Endothelial cell of umbilical vein (primary cell): Measurements from ENCODE around the gene RENBP. TPM values are rescaled to one million over a fixed set of nuclear protein-coding genes. Genes with fewer than 3 reads are reported as not detected.
A peak's percentile ranks its signal among the peaks of the same experiment; 100 is the strongest.

ENCODE experiments used
- BruUV-seq: library from RNA; stranded (reverse); fragments of 400-500 nt; replicated peaks from 2 replicates; lab custom pipeline; 2021; lab: Mats Ljungman, UMichigan
- CTCF ChIA-PET: fragments of 300-600, 350-600 bp; sonication (Branson Sonifier 250); formaldehyde crosslinking; loops from one replicate; lab custom pipeline; 2021; ENCODE audit warnings: antibody characterized with exemption, inconsistent platforms; lab: Charles Lee
- POLR2A ChIA-PET: fragments of 300-600, 350-600 bp; sonication (Branson Sonifier 250); formaldehyde crosslinking; loops from one replicate; lab custom pipeline; 2021; ENCODE audit warnings: antibody characterized with exemption, inconsistent platforms; lab: Charles Lee
- DNase-seq: peaks from one replicate; pipeline ENCODE4 v3.0.0-alpha.2; 2011; ENCODE audit warnings: low read depth, low spot score
- FAIRE-seq: peaks from 2 replicates; lab custom pipeline; 2011; peaks lifted over from hg19 to GRCh38; lab: Jason Lieb, UNC
- H2AFZ ChIP-seq: 2 replicates; pipeline ENCODE4 v1.6.0; 2012; ENCODE audit warnings: low read depth, low read length, control low read depth, inconsistent platforms
- H3K27ac ChIP-seq: 2 replicates; pipeline ENCODE4 v1.5.1; 2011; ENCODE audit warnings: low read depth, mild to moderate bottlenecking, control low read depth, low read length, moderate library complexity; ENCODE audit not compliant: insufficient read depth
- H3K27me3 ChIP-seq, 2 experiments: 2 replicates each; pipeline versions ENCODE4 v1.6.0 to v1.6.1; 2011; ENCODE audit warnings: low read length in 2 of 2, mixed read lengths in 1 of 2; ENCODE audit not compliant: control insufficient read depth in 2 of 2, insufficient read depth in 2 of 2
- H3K36me3 ChIP-seq, 2 experiments: 2 replicates in 1 of 2; 3 replicates in 1 of 2; pipeline ENCODE4 v1.5.1; 2011; ENCODE audit warnings: low read length in 2 of 2, mild to moderate bottlenecking in 1 of 2, moderate library complexity in 1 of 2; ENCODE audit not compliant: control insufficient read depth in 2 of 2, insufficient read depth in 2 of 2; ENCODE audit errors: extremely low read depth in 1 of 2
- H3K4me1 ChIP-seq: 3 replicates; pipeline ENCODE4 v1.5.1; 2011; ENCODE audit warnings: mild to moderate bottlenecking, low read length; ENCODE audit not compliant: control insufficient read depth, insufficient read depth; ENCODE audit errors: extremely low read depth
- H3K4me2 ChIP-seq: 2 replicates; pipeline ENCODE4 v1.6.1; 2011; ENCODE audit warnings: low read length, control low read depth, mixed read lengths; ENCODE audit not compliant: insufficient read depth
- H3K4me3 ChIP-seq, 3 experiments: fragments of 200-600 bp in 1 of 3; sonication (generic), shearing (Covaris generic) in 1 of 3; replicated peaks in 1 of 3; 2 replicates each; pipeline ENCODE4 v1.5.1; 2011 to 2016; ENCODE audit warnings: control low read depth in 3 of 3, low read length in 3 of 3, mild to moderate bottlenecking in 2 of 3, inconsistent platforms in 1 of 3, low read depth in 1 of 3, moderate library complexity in 1 of 3; ENCODE audit not compliant: insufficient read depth in 1 of 3
- H3K79me2 ChIP-seq: 2 replicates; pipeline ENCODE4 v1.6.0; 2012; ENCODE audit warnings: low read length, inconsistent platforms; ENCODE audit not compliant: control insufficient read depth, insufficient read depth
- H3K9ac ChIP-seq: replicated peaks from 2 replicates; pipeline ENCODE3; 2011; ENCODE audit warnings: low read length, control low read depth; ENCODE audit not compliant: insufficient read depth; ENCODE audit errors: extremely low read depth
- H3K9me1 ChIP-seq: replicated peaks from 3 replicates; pipeline ENCODE4 v1.6.0; 2011; ENCODE audit warnings: mild to moderate bottlenecking, low read length; ENCODE audit not compliant: control insufficient read depth, insufficient read depth; ENCODE audit errors: extremely low read depth
- H3K9me3 ChIP-seq: replicated peaks from 2 replicates; pipeline ENCODE4 v1.5.1; 2012; ENCODE audit warnings: low read length, inconsistent platforms; ENCODE audit not compliant: control insufficient read depth, insufficient read depth
- H4K20me1 ChIP-seq: replicated peaks from 2 replicates; pipeline ENCODE3; 2011; ENCODE audit warnings: mild to moderate bottlenecking, low read length; ENCODE audit not compliant: control insufficient read depth, insufficient read depth; ENCODE audit errors: extremely low read depth
- EZH2 ChIP-seq: IDR thresholded peaks from 2 replicates; pipeline ENCODE4 v1.6.1; 2012; ENCODE audit warnings: borderline replicate concordance, low read depth, mild to moderate bottlenecking, moderate library complexity, low read length, inconsistent platforms; ENCODE audit not compliant: severe bottlenecking
- FOS ChIP-seq: IDR thresholded peaks from 2 replicates; pipeline ENCODE4 v1.6.1; 2011; ENCODE audit warnings: mild to moderate bottlenecking, low read length, moderate library complexity, borderline replicate concordance; ENCODE audit not compliant: insufficient read depth
- GATA2 ChIP-seq: IDR thresholded peaks from 2 replicates; pipeline ENCODE4 v1.7.0; 2011; ENCODE audit warnings: low read depth, mild to moderate bottlenecking, moderate library complexity, mixed read lengths, low read length; ENCODE audit not compliant: insufficient read length, insufficient read depth
- MYC ChIP-seq: IDR thresholded peaks from one replicate; pipeline ENCODE4 v1.6.1; 2011; ENCODE audit warnings: mild to moderate bottlenecking, low read depth, low read length
- POLR2A ChIP-seq: IDR thresholded peaks from 2 replicates; pipeline ENCODE4 v1.6.1; 2012; ENCODE audit warnings: low read depth, mild to moderate bottlenecking, control low read depth, low read length
- POLR2AphosphoS5 ChIP-seq: IDR thresholded peaks from 2 replicates; pipeline ENCODE4 v1.6.1; 2012; ENCODE audit warnings: low read depth, mild to moderate bottlenecking, control low read depth, low read length, moderate library complexity; ENCODE audit not compliant: insufficient read depth
- dilution Hi-C: fragments of 300-500 bp; cut with MboI; formaldehyde crosslinking; loops from one replicate; pipeline ENCODE4 v1.15.0; 2019; ENCODE audit warnings: low sequenced_read_pairs; ENCODE audit not compliant: extremely low pct_ligation_motif_present
- intact Hi-C: fragments of 100-400 bp; cut with micrococcal nuclease; formaldehyde crosslinking; loops from one replicate; pipeline ENCODE4 v1.10.0; 2022
- polyA plus RNA-seq, 4 experiments: library from polyadenylated mRNA; depleted of rRNA in 3 of 4; stranded (reverse) in 3 of 4; unstranded in 1 of 4; fragments of >200 nt; gene quantifications; 2 replicates each; pipeline versions ENCODE4 v1.2.1 to v1.2.3, GENCODE V29; 2011 to 2012; ENCODE audit warnings: missing spikeins in 1 of 4
- total RNA-seq: library from RNA; stranded (reverse); gene quantifications from 2 replicates; pipeline ENCODE4 v1.2.3, GENCODE V29; 2021
- TF ChIP-seq, protein P1 (sequence below), 2 donors: IDR thresholded peaks; 1 replicate in 1 of 2; 2 replicates in 1 of 2; pipeline ENCODE4 v1.5.1; 2011; ENCODE audit warnings: low read length in 2 of 2, mild to moderate bottlenecking in 2 of 2, moderate library complexity in 2 of 2, control low read depth in 1 of 2, inconsistent platforms in 1 of 2, low read depth in 1 of 2; ENCODE audit not compliant: insufficient read depth in 1 of 2; ENCODE audit errors: extremely low read depth in 1 of 2
- TF ChIP-seq, protein P2 (sequence below): IDR thresholded peaks from 2 replicates; pipeline ENCODE4 v1.6.1; 2011; ENCODE audit not compliant: insufficient read depth, insufficient read length

Gene RENBP
- total and polyA plus RNA-seq, 2 donors (not counting 3 experiments of a cell fraction or from before 2014, with no cell fraction given): 8.0 to 16.0 TPM

DNA sequence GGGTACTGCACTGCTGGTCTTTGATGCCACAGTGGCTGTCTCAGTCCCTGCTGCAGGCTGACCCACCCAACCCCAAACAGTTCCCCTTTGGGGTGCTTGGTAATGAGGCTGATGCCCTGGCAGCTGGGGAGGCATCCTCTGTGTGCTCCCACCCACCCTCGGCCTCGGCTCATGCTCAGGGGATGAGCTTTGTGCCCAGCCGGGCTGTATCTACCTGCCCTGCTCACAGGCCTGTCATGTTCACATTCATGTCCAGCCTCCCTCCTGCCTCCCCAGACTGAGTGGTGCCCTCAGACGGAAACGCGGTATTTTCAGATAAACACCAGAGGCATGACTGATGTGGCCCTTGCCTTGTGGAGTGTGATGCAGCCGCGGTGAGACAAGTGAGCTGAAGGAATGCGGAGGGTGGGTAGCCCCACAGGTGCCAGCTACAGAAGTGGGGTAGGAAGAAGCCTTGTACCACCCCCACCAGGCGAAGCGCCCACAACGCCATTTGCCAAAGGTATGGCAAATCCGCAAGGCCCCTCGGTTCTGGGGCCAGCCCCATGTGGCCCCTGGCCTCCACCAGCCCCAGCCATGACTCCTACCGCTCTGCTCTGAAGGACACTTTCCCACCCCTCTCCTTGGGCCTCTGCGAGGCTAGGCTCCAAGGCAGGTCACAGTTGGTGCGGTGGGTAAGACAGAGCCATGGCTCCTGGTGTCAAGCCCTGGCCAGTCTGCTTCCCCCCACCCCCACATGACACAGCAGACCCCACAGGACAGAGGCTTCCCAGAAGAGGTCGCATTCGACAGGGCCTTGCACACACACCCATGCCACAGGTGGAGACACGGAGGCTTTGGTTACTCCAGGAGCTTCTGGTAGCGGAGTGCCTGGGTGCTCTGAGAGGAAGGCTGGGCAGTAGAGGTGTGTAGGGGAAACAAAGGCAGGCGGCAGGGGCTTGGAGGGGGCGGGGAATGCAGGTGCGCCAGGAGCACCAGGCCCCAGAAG lies 1.8 kb upstream of the RENBP start:
- CTCF ChIA-PET: interaction anchor here (0.9 to 9.4 kb wide), 11 partner anchors 10 to 187 kb away, joined by 3 to 253 read pairs (median 6); partner anchors contain the start of genes ARHGAP4, IDH3G, PLXNB3 and SRPK3
- Histone ChIP-seq H3K79me2 (peaks cover 2% of the 10 kb centered on the region), H3K9ac (no peak overlapping the region), H3K4me2 (no peak overlapping the region), H4K20me1 (no peaks in the 10 kb centered on the region), H3K27me3 (no peaks in the 10 kb centered on the region), H3K9me3 (no peaks in the 10 kb centered on the region), H3K9me1 (no peaks in the 10 kb centered on the region), H3K36me3 (peaks cover 6 to 8% of the 10 kb centered on the region in 2 experiments), H3K4me1 (peaks cover 32% of the 10 kb centered on the region), H3K27ac (no peak overlapping the region), H3K4me3 (no peak overlapping the region), H2AFZ (no peak overlapping the region)
- intact Hi-C loops: no loop called here
- POLR2A ChIA-PET: no interaction called here
- FAIRE-seq (peak; percentile 24), DNase-seq (no peak)
- BruUV-seq: no TSS peak
- TF ChIP-seq FOS (no peak), POLR2AphosphoS5 (no peak), EZH2 (no peak), POLR2A (no peak), GATA2 (no peak), MYC (no peak)
- TF ChIP-seq, protein P1, sequence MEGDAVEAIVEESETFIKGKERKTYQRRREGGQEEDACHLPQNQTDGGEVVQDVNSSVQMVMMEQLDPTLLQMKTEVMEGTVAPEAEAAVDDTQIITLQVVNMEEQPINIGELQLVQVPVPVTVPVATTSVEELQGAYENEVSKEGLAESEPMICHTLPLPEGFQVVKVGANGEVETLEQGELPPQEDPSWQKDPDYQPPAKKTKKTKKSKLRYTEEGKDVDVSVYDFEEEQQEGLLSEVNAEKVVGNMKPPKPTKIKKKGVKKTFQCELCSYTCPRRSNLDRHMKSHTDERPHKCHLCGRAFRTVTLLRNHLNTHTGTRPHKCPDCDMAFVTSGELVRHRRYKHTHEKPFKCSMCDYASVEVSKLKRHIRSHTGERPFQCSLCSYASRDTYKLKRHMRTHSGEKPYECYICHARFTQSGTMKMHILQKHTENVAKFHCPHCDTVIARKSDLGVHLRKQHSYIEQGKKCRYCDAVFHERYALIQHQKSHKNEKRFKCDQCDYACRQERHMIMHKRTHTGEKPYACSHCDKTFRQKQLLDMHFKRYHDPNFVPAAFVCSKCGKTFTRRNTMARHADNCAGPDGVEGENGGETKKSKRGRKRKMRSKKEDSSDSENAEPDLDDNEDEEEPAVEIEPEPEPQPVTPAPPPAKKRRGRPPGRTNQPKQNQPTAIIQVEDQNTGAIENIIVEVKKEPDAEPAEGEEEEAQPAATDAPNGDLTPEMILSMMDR (IDR thresholded peaks at IDR 0.05; ENCODE audit: extremely low read depth in 1 of 2, insufficient read depth in 1 of 2, low read depth in 1 of 2, low read length in 2 of 2): no peak
- TF ChIP-seq, protein P2, sequence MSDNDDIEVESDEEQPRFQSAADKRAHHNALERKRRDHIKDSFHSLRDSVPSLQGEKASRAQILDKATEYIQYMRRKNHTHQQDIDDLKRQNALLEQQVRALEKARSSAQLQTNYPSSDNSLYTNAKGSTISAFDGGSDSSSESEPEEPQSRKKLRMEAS: no peak
- dilution Hi-C loops: no loop called here
